Hepatocyte (in vitro differentiated cells): ENCODE measurements around the gene NABP2. TPM values are rescaled to one million over a fixed set of nuclear protein-coding genes. Genes with fewer than 3 reads are reported as not detected.
A peak's percentile ranks its signal among the peaks of the same experiment; 100 is the strongest.

Experiments used
- DNase-seq: peaks from one replicate; pipeline ENCODE4 v3.0.0-alpha.2; 2016; ENCODE audit warnings: low spot score
- H2AFZ ChIP-seq: fragments of 200-600 bp; sonication (generic); 2 replicates; pipeline ENCODE4 v1.6.0; 2016; ENCODE audit warnings: antibody characterized with exemption, mild to moderate bottlenecking
- H3K27ac ChIP-seq: fragments of 200-600 bp; sonication (generic); 2 replicates; pipeline ENCODE4 v1.5.1; 2016; ENCODE audit warnings: mild to moderate bottlenecking
- H3K27me3 ChIP-seq: fragments of 200-600 bp; sonication (generic); 2 replicates; pipeline ENCODE4 v1.6.1; 2016
- H3K36me3 ChIP-seq: fragments of 200-600 bp; sonication (generic); replicated peaks from 2 replicates; pipeline ENCODE4 v1.5.1; 2016; ENCODE audit warnings: low read depth; ENCODE audit not compliant: insufficient read depth
- H3K4me1 ChIP-seq: fragments of 200-600 bp; sonication (generic); 2 replicates; pipeline ENCODE4 v1.5.1; 2016; ENCODE audit warnings: mild to moderate bottlenecking, moderate library complexity; ENCODE audit not compliant: insufficient read depth
- H3K4me2 ChIP-seq: fragments of 200-600 bp; sonication (generic); 2 replicates; pipeline ENCODE4 v1.6.0; 2016
- H3K4me3 ChIP-seq: fragments of 200-600 bp; sonication (generic); 2 replicates; pipeline ENCODE4 v1.5.1; 2016; ENCODE audit warnings: mild to moderate bottlenecking
- H3K79me2 ChIP-seq: fragments of 200-600 bp; sonication (generic); 2 replicates; pipeline ENCODE4 v1.6.0; 2017; ENCODE audit warnings: mild to moderate bottlenecking
- H3K9me2 ChIP-seq: fragments of 200-600 bp; sonication (generic); replicated peaks from 2 replicates; pipeline ENCODE4 v1.6.0; 2017; ENCODE audit warnings: mild to moderate bottlenecking; ENCODE audit not compliant: insufficient read depth
- H3K9me3 ChIP-seq: fragments of 200-600 bp; sonication (generic); 2 replicates; pipeline ENCODE4 v1.5.1; 2016; ENCODE audit warnings: low read depth, mild to moderate bottlenecking
- H4K20me1 ChIP-seq: fragments of 200-600 bp; sonication (generic); 2 replicates; pipeline ENCODE4 v1.6.0; 2016; ENCODE audit warnings: mild to moderate bottlenecking; ENCODE audit not compliant: insufficient read depth, poor library complexity, severe bottlenecking
- EZH2 ChIP-seq: fragments of 200-600 bp; sonication (generic); IDR thresholded peaks from 2 replicates; pipeline ENCODE4 v1.6.1; 2016; ENCODE audit warnings: antibody characterized with exemption, mild to moderate bottlenecking, borderline replicate concordance
- EZH2phosphoT487 ChIP-seq: fragments of 200-600 bp; sonication (generic); IDR thresholded peaks from one replicate; pipeline ENCODE4 v1.6.1; 2018; ENCODE audit warnings: antibody characterized with exemption, mild to moderate bottlenecking, low read depth, moderate library complexity; ENCODE audit not compliant: unreplicated experiment, severe bottlenecking
- WGBS: methylation state at CpG from one replicate; pipeline ENCODE4 v1.1.6; 2016; ENCODE audit warnings: low lambda C conversion rate; ENCODE audit errors: missing lambda C conversion rate; 5-methylcytosine and 5-hydroxymethylcytosine counted together
- polyA plus RNA-seq: library from polyadenylated mRNA; unstranded; fragments of >200 nt; fragmentation: Nextera tagmentation; extraction: Ambion mirVana; gene quantifications from 2 replicates; pipeline ENCODE4 v1.2.1, GENCODE V29; 2016
- total RNA-seq: library from RNA; depleted of rRNA; stranded (reverse); fragments of >200 nt; gene quantifications from 2 replicates; pipeline ENCODE4 v1.2.3, GENCODE V29; 2014
- TF ChIP-seq, protein P1 (sequence below): fragments of 200-600 bp; sonication (generic); IDR thresholded peaks from 2 replicates; pipeline ENCODE4 v1.5.1; 2016; ENCODE audit warnings: antibody characterized with exemption, mild to moderate bottlenecking; ENCODE audit not compliant: poor library complexity

NABP2 gene
- total RNA-seq (21.9 and 35.4 TPM in 2 replicates), polyA plus RNA-seq (12.4 and 12.5 TPM in 2 replicates)

DNA sequence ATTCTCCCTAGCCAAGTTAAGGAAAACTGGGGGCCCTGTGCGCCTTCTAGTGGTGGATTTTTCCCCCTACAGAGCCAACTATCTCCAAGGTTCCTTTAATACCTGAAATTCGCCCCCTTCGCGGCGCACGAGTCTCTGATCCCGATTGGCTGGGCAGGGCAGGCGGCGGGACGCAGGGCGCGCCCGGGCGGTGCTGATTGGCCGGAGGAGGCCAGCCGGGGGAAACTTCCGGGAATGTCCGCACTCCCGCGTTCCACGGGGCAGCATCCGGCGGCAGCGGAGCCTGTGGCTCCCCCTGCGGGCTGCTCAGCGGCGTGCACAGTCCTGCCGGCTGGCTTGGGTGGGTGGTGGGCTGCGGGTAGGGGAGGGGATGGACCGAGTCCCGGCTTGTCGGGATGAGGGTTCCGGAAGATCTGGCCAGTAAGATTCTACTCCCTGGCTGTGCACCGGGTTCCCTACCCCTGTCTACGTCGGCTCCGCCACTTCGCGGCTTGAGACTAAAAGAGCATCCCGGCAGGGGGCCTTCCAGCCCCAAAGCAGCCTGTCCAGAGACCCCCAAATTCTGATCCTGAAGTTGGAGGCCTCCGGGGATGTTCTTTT, at the start of gene NABP2:
Gene NABP2 (plus strand): TSS at position 241 of the 600 bp plus-strand sequence. CDS start 515 bp downstream, outside the sequence.
- 4% methylated on average over 38 of the region's 41 CpGs for WGBS
- no peaks in the 10 kb centered on the region for H3K27me3 ChIP-seq
- H3K79me2 ChIP-seq: peaks cover 19% of the 10 kb centered on the region
- H4K20me1 ChIP-seq: no peaks in the 10 kb centered on the region
- peak; percentile 98 for DNase-seq
- peak within 1 kb of the TSS; percentile 69 for H2AFZ ChIP-seq
- H3K36me3 ChIP-seq: no peaks in the 10 kb centered on the region
- H3K9me3 ChIP-seq: no peaks in the 10 kb centered on the region
- H3K4me3 ChIP-seq: peak within 1 kb of the TSS; percentile 64
- peaks cover 22% of the 10 kb centered on the region for H3K4me1 ChIP-seq
- H3K9me2 ChIP-seq: no peaks in the 10 kb centered on the region
- peak within 1 kb of the TSS; percentile 81 for H3K4me2 ChIP-seq
- peak within 1 kb of the TSS; percentile 96 for H3K27ac ChIP-seq
- TF ChIP-seq EZH2phosphoT487 (no peak), EZH2 (no peak)
- TF ChIP-seq, protein P1, sequence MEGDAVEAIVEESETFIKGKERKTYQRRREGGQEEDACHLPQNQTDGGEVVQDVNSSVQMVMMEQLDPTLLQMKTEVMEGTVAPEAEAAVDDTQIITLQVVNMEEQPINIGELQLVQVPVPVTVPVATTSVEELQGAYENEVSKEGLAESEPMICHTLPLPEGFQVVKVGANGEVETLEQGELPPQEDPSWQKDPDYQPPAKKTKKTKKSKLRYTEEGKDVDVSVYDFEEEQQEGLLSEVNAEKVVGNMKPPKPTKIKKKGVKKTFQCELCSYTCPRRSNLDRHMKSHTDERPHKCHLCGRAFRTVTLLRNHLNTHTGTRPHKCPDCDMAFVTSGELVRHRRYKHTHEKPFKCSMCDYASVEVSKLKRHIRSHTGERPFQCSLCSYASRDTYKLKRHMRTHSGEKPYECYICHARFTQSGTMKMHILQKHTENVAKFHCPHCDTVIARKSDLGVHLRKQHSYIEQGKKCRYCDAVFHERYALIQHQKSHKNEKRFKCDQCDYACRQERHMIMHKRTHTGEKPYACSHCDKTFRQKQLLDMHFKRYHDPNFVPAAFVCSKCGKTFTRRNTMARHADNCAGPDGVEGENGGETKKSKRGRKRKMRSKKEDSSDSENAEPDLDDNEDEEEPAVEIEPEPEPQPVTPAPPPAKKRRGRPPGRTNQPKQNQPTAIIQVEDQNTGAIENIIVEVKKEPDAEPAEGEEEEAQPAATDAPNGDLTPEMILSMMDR: peak; percentile 80

DNA sequence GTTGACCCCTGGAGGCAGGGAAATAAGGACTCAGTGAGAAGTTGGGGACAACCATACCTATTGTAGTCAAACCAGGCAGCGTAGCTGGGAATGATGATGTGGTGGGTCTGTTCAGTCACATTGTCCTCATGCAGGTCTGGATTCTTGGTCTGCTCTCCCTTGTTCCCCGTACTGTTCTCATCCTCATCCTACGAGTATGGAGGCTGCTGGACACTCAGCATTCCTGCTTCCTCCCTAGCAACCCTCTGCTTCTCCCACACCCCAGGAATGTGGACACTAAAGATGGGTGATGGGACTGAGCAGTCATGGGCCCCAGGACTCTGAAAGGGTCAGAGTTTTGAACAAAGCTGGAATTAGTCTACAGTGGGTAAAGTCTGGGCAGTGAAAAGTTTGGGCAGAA, 45.8 kb upstream of the NABP2 start:
- no peaks in the 10 kb centered on the region for H3K79me2 ChIP-seq
- TF ChIP-seq EZH2 (no peak), EZH2phosphoT487 (no peak)
- TF ChIP-seq, protein P1: no peak
- no peaks in the 10 kb centered on the region for H3K4me1 ChIP-seq
- no peaks in the 10 kb centered on the region for H3K9me2 ChIP-seq
- no peaks in the 10 kb centered on the region for H3K27me3 ChIP-seq
- no peak overlapping the region for H3K27ac ChIP-seq
- WGBS: 100% methylated on average over 3 of the region's 3 CpGs
- no peak for DNase-seq
- no peak overlapping the region for H2AFZ ChIP-seq
- H3K9me3 ChIP-seq: no peaks in the 10 kb centered on the region
- no peaks in the 10 kb centered on the region for H3K36me3 ChIP-seq
- H4K20me1 ChIP-seq: no peaks in the 10 kb centered on the region
- no peak overlapping the region for H3K4me2 ChIP-seq
- no peak overlapping the region for H3K4me3 ChIP-seq

DNA sequence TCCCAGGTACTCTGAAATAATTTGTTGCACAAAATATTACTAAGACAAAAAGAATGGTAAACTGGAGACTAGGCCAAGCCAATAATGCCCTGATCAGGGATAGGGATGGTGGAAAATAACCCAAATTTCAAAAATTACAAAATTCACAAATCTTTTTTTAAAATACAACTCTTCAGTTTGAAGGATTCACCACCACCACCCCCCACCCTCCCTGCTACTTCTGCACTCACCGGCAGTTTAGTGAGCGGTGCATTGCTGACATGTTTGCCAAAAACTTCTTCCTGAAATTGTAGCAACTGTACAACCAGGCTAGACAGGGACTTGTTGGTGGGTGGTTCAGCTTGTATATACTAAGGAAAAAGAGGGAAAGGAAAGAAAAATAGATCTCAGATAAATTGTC, 37.2 kb upstream of the NABP2 start:
- H3K4me2 ChIP-seq: peak overlapping the region; percentile 90
- no peaks in the 10 kb centered on the region for H3K27me3 ChIP-seq
- H3K4me3 ChIP-seq: no peak overlapping the region
- no peak for DNase-seq
- H2AFZ ChIP-seq: no peak overlapping the region
- peaks cover 48% of the 10 kb centered on the region for H3K79me2 ChIP-seq
- H3K9me2 ChIP-seq: no peaks in the 10 kb centered on the region
- no peaks in the 10 kb centered on the region for H3K9me3 ChIP-seq
- H3K4me1 ChIP-seq: peaks cover 7% of the 10 kb centered on the region
- H3K36me3 ChIP-seq: no peaks in the 10 kb centered on the region
- WGBS: 87% methylated on average over 2 of the region's 2 CpGs
- TF ChIP-seq, protein P1: no peak
- TF ChIP-seq EZH2phosphoT487: no peak
- no peak for TF ChIP-seq EZH2
- H3K27ac ChIP-seq: no peak overlapping the region
- H4K20me1 ChIP-seq: peaks cover 8% of the 10 kb centered on the region
